A172 (cell line): ENCODE measurements around the gene DVL1. TPM values are rescaled to one million over a fixed set of nuclear protein-coding genes. Genes with fewer than 3 reads are reported as not detected.

Experiments used
- DNase-seq: peaks from one replicate; pipeline ENCODE4 v3.0.0-alpha.2; 2015; ENCODE audit warnings: low spot score
- total RNA-seq: library from RNA; depleted of rRNA; stranded (reverse); fragments of >200 nt; shearing (Covaris generic); gene quantifications from 2 replicates; pipeline ENCODE4 v1.2.3, GENCODE V29; 2014

The DVL1 gene
- total RNA-seq, 1 experiment from 2014 or later = 58.2 TPM

DNA sequence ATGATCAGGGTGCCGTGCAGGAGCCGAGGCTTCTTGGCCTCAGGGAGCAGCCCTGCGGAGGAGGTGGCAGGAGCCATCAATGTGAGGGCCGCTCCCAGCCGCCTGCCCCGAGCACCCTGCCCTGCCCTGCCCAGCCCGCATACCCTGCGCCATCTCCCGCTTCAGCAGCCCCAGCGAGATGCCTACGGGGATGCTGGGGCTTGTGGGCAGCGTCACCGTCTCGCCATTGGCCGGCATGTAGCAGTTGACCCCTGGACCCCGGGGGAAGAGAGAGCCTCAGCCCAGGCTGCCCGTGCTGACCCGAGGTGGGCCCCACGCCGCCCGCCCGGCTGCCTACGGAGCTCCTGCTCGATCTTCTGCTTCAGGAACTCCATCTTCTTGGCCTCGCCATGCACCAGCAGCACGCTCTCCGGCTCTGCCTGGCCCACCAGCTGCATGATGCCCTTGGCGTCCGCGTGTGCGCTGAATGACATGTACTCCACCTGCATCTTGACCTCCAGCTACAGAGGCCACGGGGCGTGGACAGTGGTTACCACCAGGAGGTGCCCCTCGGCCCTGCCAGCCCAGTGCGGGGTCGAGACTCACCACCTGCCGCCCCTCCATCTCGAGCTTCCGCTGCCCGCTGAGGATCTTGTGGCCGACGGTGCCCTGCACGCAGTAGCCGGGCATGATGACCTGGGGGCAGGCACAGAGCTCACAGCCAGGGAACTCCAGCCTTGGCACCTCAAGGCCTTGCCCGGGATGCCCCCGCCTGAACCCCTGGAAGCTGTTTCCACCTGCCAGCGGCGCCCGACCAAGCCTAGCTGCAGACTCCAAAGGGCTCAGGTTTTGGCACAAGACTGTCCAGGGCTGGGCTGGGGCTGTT lies 36.5 kb downstream of the DVL1 start:
- no peak for DNase-seq

DNA sequence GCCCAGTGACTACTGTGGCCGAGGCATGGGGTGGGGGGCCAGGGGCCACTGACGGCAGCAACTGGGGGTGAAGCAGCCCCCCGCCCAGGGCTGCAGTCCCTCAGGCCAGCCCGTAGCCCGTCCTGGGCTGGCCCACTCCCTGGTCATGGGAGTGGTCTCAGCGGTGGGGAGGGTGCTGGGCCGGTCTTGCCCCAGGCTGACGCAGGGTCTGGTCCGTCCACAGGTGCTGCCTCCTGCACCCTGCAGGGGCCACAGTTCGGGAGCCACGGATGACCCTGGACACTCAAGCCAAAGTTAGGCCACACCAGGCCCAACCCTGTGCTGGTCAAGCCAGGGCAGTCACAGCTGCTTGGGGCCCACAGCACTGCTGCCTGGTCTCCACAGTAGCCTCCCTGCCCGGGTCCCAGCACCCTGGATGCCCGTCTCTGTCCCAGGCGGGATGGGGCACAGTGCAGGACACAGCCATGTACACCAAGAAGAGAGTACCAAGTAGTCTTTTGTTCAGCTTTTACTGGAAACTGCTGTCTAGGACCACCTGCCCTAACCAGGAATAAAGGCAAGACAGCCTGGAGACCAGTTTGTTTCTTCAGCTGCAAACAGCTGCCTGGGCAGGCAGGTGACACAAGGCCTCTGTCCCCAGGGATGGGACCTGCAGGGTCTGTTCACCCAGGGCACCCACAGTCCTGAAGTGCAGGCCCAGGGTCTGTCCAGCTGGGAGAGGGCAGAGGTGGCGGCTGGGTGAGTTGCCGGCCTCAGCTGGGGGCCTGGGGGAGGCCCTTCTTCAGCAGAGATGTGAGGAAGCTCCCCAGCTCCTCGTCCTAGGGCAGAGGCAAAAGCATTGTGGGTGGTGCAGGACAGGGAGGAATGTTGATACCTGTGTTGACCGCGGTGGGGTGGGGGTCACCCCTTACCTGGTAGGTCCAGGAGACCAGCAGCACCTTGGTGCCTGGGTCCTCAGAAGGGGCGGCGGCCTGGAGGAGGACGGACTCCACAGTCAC lies 37.8 kb downstream of the DVL1 start:
- DNase-seq = no peak

DNA sequence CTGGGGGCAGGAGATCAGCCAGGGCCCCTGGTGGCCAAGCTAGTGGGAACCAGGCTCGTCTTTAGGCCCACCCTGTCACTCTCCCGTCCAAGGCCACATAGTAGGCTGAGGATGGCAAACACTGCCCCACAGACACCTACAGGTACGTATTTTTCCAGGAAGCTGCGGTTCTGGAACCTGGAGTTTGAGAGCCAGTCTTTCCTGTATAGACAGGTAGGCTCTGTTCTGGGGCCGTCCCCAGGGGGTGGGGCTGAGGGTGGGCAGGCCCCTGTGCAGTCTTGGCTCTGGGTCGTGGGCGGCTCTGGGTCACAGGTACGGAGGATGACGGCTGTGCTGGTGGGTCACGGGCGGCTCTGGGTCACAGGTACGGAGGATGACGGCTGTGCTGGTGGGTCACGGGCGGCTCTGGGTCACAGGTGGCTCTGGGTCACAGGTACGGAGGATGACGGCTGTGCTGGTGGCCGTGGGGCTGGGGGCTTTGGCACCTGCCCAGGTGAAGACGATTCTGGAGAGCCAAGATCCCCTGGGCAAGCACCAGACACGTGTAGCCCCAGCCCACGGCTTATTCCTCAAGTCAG lies 38.7 kb downstream of the DVL1 start:
- DNase-seq = no peak

DNA sequence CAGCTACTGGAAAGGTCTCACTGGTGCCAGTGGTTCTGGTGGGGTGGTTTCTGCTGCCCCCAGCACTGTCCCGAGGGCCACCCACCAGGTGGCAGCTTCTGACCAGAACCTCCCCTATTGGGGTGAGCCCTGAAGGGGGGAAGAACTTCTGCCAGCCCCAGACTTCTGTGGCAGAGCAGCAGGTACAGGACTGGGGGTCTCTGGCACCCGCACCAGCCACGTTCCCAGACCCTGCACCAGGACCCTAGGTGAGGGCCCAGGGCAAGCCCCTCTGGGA lies 39.2 kb downstream of the DVL1 start:
- no peak for DNase-seq

DNA sequence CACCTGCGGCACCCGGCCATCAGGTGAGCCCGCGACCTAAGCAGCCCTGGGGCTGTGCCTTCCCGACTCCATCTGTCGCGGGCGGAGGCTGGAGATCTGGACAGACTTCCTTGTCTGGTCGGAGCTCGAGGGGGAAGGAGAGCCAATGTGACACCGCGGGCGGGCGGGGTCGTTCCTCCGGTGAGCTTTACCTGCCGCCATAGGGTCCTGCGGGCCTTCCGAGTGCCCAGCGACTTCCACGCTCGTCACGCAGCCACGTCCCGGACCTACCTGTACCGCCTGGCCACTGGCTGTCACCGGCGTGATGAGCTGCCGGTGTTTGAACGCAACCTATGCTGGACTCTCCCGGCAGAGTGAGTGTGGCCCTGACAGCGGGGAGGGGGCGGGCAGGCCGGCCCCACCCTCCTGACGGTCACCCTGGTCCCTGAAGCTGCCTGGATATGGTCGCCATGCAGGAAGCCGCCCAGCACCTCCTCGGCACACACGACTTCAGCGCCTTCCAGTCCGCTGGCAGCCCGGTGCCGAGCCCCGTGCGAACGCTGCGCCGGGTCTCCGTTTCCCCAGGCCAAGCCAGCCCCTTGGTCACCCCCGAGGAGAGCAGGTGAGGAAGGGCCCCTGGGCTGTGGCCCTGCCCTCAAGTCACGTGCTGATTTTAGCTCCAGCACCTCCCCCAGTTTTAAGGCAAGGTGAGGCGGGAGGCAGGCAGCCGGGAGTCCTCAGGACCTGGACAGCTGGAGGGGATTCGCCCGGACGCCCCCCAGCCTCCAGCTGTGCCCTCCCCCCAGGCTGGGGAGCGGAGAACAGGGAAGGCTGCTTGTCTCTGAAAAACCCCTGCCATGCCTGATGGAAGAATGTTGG lies 39.7 kb downstream of the DVL1 start:
- DNase-seq = no peak

DNA sequence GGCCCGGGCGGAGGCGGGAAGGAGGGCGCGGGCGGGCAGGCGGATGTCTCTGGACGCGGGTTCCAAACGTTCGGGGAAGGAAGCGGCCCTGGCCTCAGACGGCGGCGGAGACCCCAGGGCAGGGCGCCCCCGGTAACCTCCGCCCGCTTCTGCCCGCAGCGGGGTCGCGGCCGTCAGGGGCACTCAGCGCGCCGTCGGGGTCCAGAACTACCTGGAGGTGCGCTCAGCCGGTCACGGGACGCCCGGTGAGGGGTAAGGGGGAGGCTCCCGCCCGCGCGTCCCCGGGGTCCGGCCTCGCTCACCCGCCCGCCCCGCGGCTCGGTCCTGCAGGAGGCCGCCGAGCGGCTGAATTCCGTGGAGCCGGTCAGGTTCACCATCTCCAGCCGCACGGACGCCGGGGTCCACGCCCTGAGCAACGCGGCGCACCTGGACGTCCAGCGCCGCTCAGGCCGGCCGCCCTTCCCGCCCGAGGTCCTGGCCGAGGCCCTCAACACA lies 40.4 kb downstream of the DVL1 start:
- DNase-seq = no peak

DNA sequence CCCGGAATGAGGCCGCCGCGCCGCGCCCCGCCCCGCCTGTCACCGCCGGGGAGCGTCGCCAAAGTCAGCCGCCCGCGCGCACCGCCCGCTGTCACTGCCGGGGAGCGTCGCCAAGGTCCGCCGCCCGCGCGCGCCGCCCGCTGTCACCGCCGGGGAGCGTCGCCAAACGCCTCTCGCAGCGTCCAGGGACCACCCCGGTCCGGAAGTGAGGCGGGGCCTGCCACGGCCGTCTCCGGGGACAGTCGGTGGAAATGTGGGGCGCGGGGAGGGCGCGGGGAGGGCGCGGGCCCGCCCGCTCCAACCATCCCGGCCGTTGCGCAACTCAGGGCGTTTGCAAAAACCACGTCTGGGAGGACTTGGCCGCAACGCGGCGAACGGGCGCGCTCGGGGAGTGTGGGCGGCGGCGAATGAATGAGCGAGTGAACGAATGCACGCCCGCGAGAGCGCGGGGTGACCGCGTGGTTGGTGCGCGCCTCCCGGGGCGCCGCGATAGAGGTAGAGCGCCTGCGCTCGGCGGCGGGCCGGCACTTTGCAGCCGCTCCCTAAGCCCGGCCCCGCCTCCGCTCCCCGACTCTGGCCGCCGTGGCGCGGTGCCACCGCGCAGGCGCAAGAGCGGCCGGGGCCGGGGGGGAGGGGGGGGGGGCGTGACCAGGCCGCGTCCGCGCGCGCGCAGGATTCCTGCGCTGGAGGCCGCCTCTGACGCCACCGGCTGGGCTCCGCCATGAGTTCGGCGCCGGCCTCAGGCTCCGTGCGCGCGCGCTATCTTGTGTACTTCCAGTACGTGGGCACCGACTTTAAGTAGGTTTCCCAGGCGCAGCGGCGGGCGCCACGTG lies 41.1 kb downstream of the DVL1 start, which contains the start of the genes ACAP3 and PUSL1:
ACAP3 (minus strand) TSS at position 8 of the 833 bp plus-strand sequence. CDS start 115 bp downstream, outside the sequence.
PUSL1 (plus strand) TSS at position 675 of the 833 bp plus-strand sequence; CDS start at position 722, 47 bp downstream.
- DNase-seq = peak; percentile 74

DNA sequence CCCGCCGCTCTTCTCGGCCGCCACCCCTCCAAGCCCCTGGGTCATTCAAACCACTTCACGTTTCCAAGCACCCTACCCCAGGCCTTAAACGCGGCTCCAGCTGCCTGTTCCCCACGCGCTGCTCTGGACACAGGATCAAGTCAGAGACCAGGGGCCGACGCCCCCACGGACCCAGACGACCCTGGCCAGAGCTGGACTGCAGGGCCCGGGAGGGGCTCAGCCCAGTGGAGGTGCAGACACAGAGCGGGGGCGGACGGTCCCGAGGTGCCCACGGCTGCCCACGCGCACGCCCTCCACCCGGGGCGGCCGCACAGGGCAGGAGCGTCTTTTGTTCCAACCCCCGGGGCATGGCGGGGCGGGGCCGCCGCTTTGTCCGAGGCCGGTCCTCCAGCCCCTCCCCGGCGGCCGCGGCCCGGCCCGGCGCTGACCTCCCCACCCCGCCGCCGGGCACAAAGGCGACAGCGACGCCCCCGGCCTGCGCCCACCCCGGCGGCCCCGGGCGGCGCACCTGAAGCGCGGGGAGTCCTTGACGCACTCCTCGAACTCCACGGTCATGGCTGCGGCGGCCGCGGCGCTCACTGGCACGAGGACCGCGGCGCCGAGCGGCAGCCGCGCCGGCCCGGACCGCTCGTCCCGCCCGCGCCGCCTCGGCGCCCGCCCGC lies 41.8 kb downstream of the DVL1 start:
- DNase-seq = no peak

DNA sequence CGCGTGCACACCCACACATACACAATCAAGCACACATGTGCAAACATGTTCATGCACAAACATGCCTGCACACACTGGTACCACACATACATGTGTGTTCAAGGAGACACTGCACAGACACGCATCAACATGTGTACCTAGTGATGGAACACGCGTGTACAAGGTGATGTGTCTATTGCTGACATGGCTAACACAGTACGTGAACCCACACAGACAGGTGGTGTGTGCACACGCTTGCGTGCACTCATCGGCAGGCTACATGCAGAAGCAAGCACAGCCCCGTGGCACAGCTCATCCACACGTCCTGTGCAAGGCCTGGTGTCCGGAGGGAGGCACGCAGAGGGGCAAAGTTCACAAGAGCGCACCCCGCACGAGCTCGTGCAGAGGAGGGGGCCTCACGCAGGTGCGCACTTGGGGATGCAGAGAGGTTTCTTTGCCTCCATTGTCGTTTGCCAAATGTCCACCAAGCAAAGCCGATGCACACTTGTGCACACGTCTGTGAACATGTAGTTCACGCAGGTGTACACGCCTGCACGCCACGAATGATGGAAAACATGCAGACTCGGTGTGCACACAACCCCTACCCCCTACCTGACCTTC lies 42.5 kb downstream of the DVL1 start:
- no peak for DNase-seq

DNA sequence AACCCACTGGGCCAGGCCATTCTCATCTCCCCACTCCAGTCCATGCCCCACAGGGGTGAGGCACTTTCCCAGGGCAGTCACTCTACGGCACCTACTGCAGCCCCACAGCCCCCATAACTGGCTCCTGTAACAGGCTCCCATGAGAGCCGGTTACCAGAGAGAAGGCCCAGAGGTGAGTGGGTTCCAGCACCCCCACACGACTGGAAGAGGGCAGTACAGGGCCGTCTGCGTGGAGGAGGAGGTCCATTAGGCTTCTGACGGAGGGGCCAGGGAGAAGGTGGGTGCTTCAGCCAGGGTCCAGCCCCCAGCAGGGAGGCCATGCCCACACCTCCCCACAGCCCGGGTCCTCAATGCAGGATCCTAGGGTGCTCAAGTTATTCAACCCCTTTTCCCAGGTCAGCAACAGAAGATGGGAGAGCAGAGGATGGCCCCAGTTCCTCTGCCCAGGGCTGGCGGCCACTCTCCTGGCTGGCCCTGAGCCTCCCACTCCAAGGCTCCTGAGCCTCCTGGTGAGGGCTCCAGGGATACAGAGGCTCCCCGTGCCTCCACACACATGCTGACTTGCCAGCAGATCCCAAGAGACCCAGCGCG lies 43.1 kb downstream of the DVL1 start:
- DNase-seq = no peak

DNA sequence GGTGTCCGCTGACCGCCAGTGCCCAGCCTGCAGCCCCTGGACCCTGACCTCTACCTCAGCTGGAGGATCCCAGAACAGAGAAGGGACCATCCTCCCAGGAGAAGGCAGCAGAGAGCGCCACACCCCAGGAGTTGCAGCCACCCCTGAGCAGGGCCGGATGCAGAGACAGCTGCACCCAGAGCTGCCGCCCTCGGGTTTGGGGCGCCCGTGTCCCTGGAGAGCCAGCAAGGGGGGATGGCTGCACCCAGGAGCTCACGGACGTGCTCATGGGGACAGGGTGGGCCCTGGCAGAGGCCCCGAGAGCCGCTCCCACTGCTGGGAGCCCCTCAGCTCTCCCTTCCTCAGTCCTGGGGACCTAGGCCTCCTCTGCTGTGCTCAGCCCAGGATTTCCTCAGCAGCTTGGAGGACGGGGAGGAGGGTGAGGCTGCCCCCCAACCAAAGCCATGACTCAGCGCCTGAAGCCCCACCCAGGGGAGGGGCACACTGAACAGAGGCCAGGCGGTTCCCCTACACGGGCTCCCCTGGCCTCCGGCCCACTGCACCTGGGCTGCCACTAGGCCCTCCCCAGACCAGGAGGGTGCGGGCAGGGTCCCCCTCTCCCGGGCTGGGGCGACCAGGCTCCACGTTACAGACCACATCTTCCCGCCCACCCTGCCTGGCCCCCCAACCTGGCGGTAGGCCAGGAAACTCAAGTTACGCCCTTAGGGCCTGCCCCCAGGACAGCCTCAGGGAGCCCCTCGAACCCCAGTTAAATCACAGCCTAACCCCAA lies 43.7 kb downstream of the DVL1 start:
- DNase-seq = peak; percentile 81

DNA sequence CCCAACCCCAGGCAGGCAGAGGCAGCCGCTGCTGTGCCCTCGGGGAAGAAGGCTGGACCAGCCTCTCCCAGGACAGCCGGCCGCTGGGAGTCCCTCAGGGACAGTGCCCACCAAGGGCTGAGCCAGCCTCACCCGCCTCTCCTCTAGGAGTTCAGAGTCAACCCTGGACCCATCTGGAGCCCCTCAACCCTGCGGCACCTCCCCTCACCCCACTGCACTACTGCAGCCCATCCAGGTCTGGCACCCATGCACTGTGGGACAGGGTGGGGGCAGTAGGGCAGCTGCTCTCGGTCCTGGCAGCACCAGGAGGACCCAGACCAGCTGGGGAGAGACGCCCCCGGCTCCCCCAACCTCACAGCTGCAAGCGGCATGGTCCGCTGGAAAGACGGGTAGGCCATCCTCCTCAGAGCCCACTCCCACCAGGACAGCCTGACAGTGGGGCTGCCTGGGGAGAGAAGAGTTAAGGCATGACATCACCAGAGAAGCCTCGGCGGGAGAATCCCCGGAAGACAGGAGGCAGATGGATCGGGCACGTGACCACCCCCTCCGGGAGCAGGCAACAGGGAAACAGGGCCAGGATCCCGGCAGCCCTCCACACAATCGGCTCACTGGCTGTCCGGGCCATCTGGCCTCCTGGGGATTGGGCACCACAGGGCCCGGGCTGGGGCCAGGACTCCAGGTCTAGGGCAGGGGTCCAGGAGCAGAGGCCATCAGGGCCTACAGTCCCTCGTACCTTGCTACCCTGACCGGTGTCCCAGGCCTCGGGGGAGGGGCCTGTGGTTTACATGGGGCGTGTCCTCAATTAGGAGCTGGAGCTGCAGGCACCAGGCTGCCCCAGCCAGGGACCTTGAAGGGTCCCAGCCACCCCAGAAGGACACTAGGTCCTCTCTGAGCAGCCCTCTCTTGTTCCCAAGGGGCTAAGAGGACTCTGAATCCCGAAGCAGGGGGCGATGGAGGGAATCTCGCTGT lies 44.6 kb downstream of the DVL1 start:
- peak; percentile 67 for DNase-seq

DNA sequence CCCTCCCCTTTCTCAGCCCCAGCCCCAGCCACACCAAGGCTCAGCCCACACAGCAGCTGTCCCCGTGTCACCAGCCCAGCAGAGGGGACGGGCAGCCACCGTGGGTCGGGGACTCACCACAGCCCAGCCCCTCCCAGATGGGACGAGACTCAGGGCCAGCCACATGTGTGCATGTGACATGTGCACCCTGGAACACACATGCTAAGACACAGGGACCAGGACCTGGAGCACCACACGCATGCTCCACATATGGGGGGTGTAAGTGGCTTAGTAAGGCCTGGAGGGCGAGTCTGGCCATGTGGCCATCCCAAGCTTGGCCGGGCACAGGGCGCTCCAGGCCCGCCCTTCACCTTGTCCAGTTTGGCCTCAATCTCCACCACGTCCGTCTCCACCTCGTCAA lies 45.5 kb downstream of the DVL1 start:
- DNase-seq = no peak

DNA sequence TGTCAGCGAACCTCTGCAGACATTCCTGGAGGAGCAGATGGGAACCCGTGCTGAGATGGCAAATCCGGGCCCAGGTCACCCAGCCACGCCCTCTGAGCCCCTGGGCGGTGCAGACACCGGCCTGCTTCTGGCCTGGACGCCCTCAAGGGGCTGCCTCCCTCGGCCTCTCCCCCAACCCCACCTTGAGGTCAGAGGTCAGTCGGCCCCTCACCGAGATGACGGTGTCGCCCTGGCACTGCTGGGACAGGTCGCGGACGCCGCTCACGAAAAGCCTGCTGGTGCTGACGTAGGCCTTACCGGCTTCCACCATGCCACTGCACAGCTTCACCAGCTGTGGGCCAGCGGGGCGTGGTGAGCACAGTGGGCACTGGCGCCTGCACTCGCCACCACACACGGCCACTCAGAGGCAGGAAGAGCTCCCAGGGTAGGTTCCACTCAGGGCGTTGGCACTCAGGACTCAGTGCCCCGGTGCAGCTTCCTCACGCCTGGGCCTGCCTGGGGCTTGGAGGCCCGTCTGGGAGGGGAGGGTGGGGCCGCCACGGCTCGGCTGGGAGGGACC lies 46.2 kb downstream of the DVL1 start:
- DNase-seq = no peak

DNA sequence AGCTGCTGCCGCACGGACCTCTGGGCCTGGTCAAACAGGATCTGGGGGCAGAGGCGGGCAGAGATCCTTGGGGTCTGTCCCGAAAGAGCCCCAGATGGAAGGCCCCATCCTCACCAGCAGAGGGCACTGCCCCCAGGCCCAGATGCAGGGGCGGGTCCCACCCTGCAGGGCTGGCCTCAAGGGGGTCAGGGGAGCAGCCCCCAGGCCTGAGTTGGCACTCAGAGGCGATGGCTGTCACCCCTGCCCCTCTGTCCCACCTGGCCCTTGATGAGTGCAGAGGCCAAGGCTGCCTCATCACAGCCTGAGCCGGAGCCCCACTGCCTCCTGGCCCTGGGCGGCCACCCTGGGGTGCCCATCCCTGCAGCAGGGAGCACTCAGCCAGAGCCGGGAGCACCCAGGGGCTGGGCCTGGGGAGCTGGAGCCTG lies 47.2 kb downstream of the DVL1 start:
- no peak for DNase-seq

DNA sequence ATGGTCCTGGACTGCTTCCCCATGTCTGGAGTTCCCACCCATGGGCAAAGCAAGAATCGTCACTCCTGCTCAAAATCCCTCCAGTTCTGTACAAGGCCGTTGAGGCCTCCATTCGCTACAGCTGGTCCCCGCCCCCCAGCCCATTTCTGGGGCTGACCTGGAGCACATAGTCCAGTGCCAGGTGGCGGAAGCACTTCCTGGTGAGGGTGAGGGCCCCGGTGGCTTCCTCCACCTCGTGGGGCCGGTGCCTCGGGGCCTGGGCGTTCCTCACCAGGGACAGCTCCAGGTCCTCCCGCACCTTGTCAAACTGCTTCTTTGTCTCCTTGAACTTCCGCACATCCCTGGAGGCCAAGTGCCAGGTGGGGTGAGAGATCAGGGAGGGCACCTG lies 48.9 kb downstream of the DVL1 start:
- no peak for DNase-seq
